ENCODE measurements around the gene SEC63.
"Not testable (repeated sequence)": the region's sequence is repeated elsewhere in the genome, so short reads cannot be mapped to it uniquely, and the experiment has no call there.

The SEC63 gene

GRCh38 chr6:107957909-107958688 lies at the start of gene SEC63:
TSS of gene SEC63 (minus strand) at chr6:107958208. CDS start at chr6:107958009, 199 bp downstream.
- H3K4me1 ChIP-seq: peaks cover 30% of the 10 kb centered on the region
- peaks cover 16% of the 10 kb centered on the region for H3K36me3 ChIP-seq
- peak within 1 kb of the TSS; percentile 86 for H3K4me2 ChIP-seq
- H3K27ac ChIP-seq: peak within 1 kb of the TSS; percentile 99
- peaks cover 2% of the 10 kb centered on the region; the same call in 1 of the 2 replicates for H3K9me3 ChIP-seq
- H3K27me3 ChIP-seq: no peaks in the 10 kb centered on the region
- no peak for TF ChIP-seq Cebpa-rat (IDR thresholded peaks at IDR 0.05)
- peak within 1 kb of the TSS; percentile 98 for H3K4me3 ChIP-seq
- peak within 1 kb of the TSS; percentile 99 for H3K9ac ChIP-seq
- H4K20me1 ChIP-seq: peaks cover 29% of the 10 kb centered on the region

- Histone ChIP-seq H3K4me3 (no peak overlapping the region), H3K9ac (no peak overlapping the region), H3K27ac (no peak overlapping the region), H3K4me1 (0 out of 2 replicates have a peak, but pooled peaks cover 5% of the 10 kb centered on the region), H3K36me3 (no peaks in the 10 kb centered on the region), H4K20me1 (no peaks in the 10 kb centered on the region), H3K9me3 (peaks cover 26% of the 10 kb centered on the region), H3K4me2 (no peak overlapping the region), H3K27me3 (no peaks in the 10 kb centered on the region)
- TF ChIP-seq Cebpa-rat (IDR thresholded peaks at IDR 0.05): no peak
Measured at GRCh38 chr6:108005961-108006360, 48.0 kb upstream of the SEC63 start.

GRCh38 chr6:108004861-108005260 lies 46.9 kb upstream of the SEC63 start:
- Histone ChIP-seq H3K4me1 (0 out of 2 replicates have a peak, but pooled peaks cover 5% of the 10 kb centered on the region), H3K27ac (no peak overlapping the region), H3K9ac (no peak overlapping the region), H3K9me3 (peaks cover 22% of the 10 kb centered on the region), H3K4me3 (no peak overlapping the region), H4K20me1 (no peaks in the 10 kb centered on the region), H3K36me3 (no peaks in the 10 kb centered on the region), H3K27me3 (no peaks in the 10 kb centered on the region), H3K4me2 (no peak overlapping the region)
- TF ChIP-seq Cebpa-rat (IDR thresholded peaks at IDR 0.05): no peak

DNA sequence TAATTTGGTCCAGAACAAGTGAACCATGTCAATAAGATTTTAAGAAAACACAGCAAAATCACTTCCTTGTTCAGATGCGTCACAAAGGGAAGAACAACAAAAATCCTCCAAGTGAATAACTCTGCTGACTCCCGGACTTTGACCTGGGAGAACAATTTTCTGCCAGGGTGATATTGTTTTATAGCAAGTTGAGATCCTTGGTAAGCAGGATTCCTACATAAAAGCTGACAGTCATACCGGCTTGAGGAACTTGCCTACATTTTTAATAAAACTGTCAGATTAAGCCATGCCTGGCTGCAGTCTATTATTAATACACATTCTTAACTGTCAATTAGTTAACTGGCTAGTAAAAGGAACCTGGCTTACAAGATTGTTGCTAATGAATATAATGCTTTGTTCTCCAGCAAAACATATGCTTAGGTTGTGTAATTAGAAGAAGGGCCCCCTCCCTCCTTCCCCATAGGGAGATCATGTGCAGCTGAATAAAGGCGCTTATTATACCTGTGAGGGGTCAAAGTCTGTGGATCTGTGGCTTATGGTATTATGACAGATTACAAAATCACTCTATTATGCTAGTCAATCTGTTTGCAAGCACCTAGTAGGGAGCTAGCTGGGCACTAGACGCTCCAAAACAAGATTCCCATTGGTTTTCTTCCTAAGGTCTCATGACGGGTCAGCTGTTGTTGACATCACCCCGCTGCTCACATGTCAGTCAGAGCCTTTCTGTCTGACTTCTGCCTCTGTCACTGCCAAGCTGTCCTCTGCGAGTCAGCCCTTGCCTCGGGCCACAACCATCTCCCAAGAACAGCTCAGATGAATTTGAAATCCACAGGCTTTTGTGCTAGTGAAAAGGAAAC lies 44.6 kb upstream of the SEC63 start:
- no peak overlapping the region for H3K27ac ChIP-seq
- H3K27me3 ChIP-seq: no peaks in the 10 kb centered on the region
- H3K36me3 ChIP-seq: no peaks in the 10 kb centered on the region
- TF ChIP-seq Cebpa-rat (IDR thresholded peaks at IDR 0.05): no peak
- no peaks in the 10 kb centered on the region for H3K9me3 ChIP-seq
- no peaks in the 10 kb centered on the region for H4K20me1 ChIP-seq
- H3K9ac ChIP-seq: no peak overlapping the region
- H3K4me3 ChIP-seq: no peak overlapping the region
- no peak overlapping the region for H3K4me2 ChIP-seq
- 0 out of 2 replicates have a peak, but pooled peaks cover 5% of the 10 kb centered on the region for H3K4me1 ChIP-seq

DNA sequence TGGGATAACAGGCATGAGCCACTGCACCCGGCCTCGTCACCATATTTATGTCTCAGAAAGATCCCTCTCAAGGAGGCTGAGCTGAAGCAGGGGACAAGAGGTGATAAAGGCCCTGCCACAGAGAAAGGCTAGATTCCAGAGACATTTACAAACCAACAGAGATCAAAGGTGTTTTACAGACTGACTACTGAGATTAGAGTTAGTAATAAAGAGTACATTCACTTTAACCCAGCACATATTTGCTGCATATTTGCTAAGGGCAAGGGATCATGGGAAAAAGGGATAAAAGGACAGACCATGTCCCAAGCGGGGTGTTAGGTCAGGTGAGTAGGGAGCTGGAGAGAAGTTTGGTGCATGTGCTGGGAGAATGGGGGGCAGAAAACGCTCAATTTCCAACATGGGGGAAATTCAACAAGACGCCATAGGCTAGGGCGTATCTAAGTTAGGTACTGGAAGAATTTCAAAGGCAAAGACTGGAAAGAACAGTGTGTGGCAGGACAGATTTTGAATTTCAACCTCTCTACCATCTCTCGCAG lies 43.8 kb upstream of the SEC63 start:
- Histone ChIP-seq H3K9me3 (no peaks in the 10 kb centered on the region), H3K4me1 (0 out of 2 replicates have a peak, but pooled peaks cover 5% of the 10 kb centered on the region), H3K9ac (no peak overlapping the region), H3K27ac (no peak overlapping the region), H3K27me3 (no peaks in the 10 kb centered on the region), H4K20me1 (no peaks in the 10 kb centered on the region), H3K4me2 (no peak overlapping the region), H3K4me3 (no peak overlapping the region), H3K36me3 (no peaks in the 10 kb centered on the region)
- TF ChIP-seq Cebpa-rat (IDR thresholded peaks at IDR 0.05): no peak

- not testable (repeated sequence) for H3K27ac ChIP-seq, H3K36me3 ChIP-seq, H3K27me3 ChIP-seq, H3K4me3 ChIP-seq, H4K20me1 ChIP-seq, H3K9me3 ChIP-seq, H3K4me2 ChIP-seq, H3K4me1 ChIP-seq, H3K9ac ChIP-seq
Measured at GRCh38 chr6:108000259-108000658, 42.3 kb upstream of the SEC63 start.

DNA sequence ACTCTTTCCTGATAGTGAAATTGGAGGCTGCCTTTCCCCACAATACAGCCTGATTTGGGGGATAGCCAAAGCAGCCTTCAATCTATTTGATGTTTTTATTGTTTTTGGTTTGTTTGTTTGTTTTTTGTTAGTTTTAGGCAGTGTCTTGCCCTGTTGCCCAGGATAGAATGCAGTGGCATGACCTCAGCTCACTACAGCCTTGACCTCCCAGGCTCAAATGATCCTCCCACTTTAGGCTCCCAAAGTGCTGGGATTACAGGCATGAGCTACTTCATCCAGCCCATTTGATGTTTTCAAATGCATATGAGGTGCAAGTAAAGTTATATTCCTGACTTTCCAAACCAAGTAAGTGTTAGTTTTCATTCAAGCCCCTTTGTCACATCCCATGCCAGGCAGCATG lies 41.3 kb upstream of the SEC63 start:
- Histone ChIP-seq H3K27me3 (no peaks in the 10 kb centered on the region), H3K36me3 (no peaks in the 10 kb centered on the region), H3K4me3 (no peak overlapping the region), H3K4me2 (no peak overlapping the region), H3K4me1 (0 out of 2 replicates have a peak, but pooled peaks cover 5% of the 10 kb centered on the region), H3K9me3 (no peaks in the 10 kb centered on the region), H3K9ac (no peak overlapping the region), H4K20me1 (no peaks in the 10 kb centered on the region), H3K27ac (no peak overlapping the region)
- no peak for TF ChIP-seq Cebpa-rat (IDR thresholded peaks at IDR 0.05)

GRCh38 chr6:107991772-107992550 lies 34.0 kb upstream of the SEC63 start:
- Histone ChIP-seq H3K9me3 (no peaks in the 10 kb centered on the region), H3K27me3 (no peaks in the 10 kb centered on the region), H3K4me3 (no peak overlapping the region; the same call in 1 of the 2 replicates), H3K4me2 (peak overlapping the region; percentile 84), H3K36me3 (no peaks in the 10 kb centered on the region), H4K20me1 (no peaks in the 10 kb centered on the region), H3K9ac (no peak overlapping the region), H3K27ac (no peak overlapping the region), H3K4me1 (peaks cover 26% of the 10 kb centered on the region)
- TF ChIP-seq Cebpa-rat (IDR thresholded peaks at IDR 0.05): no peak

DNA sequence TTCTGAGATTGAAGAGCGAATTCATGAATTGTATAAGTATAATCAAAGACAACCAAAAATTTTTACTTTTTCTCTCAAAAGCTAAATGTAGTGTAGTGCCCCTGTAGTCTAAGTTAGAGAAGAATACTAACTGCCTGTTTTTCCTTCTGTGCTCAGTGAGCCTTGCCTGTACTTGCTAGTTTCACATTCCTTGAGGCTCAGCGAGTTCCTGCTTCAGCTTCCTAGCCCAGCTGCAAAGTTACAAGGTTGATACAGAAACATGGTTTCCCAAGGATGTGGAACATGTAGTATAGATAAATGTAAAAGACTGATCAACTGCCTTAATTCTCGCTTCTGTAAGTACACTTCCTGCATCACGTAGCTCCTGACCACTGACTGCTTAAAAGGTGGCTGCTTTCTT lies 33.1 kb upstream of the SEC63 start:
- Histone ChIP-seq H3K4me2 (peak overlapping the region; percentile 84), H3K36me3 (no peaks in the 10 kb centered on the region), H3K27me3 (no peaks in the 10 kb centered on the region), H3K4me3 (peak overlapping the region; percentile 28), H3K9me3 (no peaks in the 10 kb centered on the region), H3K27ac (peak overlapping the region; percentile 75), H3K9ac (peak overlapping the region; percentile 53; the same call in 1 of the 2 replicates), H3K4me1 (peaks cover 26% of the 10 kb centered on the region), H4K20me1 (no peaks in the 10 kb centered on the region)
- no peak for TF ChIP-seq Cebpa-rat (IDR thresholded peaks at IDR 0.05)

- Histone ChIP-seq H3K27ac (peak overlapping the region; percentile 75), H3K9ac (peak overlapping the region; percentile 53; the same call in 1 of the 2 replicates), H3K4me2 (peak overlapping the region; percentile 84), H3K4me3 (peak overlapping the region; percentile 28), H3K4me1 (peaks cover 26% of the 10 kb centered on the region)
- H3K9me3 ChIP-seq, H3K36me3 ChIP-seq, H4K20me1 ChIP-seq, H3K27me3 ChIP-seq: not testable (repeated sequence)
Measured at GRCh38 chr6:107990587-107990986, 32.6 kb upstream of the SEC63 start.

Measured in BLaER1 (cell line).